Kidney epithelial cell (primary cell): ENCODE measurements around the gene TENT4A. TPM values are rescaled to one million over a fixed set of nuclear protein-coding genes. Genes with fewer than 3 reads are reported as not detected.

Source experiments
- DNase-seq: peaks from one replicate; pipeline ENCODE4 v3.0.0-alpha.2; 2010; ENCODE audit warnings: low read depth
- H3K27me3 ChIP-seq: 2 replicates; pipeline ENCODE4 v1.6.0; 2011; ENCODE audit warnings: low read length; ENCODE audit not compliant: control insufficient read depth, insufficient read depth
- H3K36me3 ChIP-seq: 2 replicates; pipeline ENCODE4 v1.5.1; 2011; ENCODE audit warnings: low read length; ENCODE audit not compliant: control insufficient read depth, insufficient read depth
- H3K4me3 ChIP-seq: 2 replicates; pipeline ENCODE4 v1.5.1; 2011; ENCODE audit warnings: low read depth, mild to moderate bottlenecking, control low read depth, low read length
- total RNA-seq: library from RNA; depleted of rRNA; stranded (reverse); fragments of >200 nt; gene quantifications from 2 replicates; pipeline ENCODE4 v1.2.3, GENCODE V29; 2015
- TF ChIP-seq, protein P1 (sequence below): IDR thresholded peaks from 2 replicates; pipeline ENCODE4 v1.5.1; 2011; ENCODE audit warnings: mild to moderate bottlenecking, moderate library complexity, low read length, control low read depth, inconsistent platforms; ENCODE audit not compliant: insufficient read depth, poor library complexity, severe bottlenecking

TENT4A gene
- total RNA-seq, 1 donor from 2014 or later, result 12.0 TPM

GRCh38 chr5:6707852-6708251 is 5.4 kb upstream of the TENT4A start:
- Histone ChIP-seq H3K36me3 (no peaks in the 10 kb centered on the region), H3K4me3 (no peak overlapping the region), H3K27me3 (no peaks in the 10 kb centered on the region)
- TF ChIP-seq, protein P1, sequence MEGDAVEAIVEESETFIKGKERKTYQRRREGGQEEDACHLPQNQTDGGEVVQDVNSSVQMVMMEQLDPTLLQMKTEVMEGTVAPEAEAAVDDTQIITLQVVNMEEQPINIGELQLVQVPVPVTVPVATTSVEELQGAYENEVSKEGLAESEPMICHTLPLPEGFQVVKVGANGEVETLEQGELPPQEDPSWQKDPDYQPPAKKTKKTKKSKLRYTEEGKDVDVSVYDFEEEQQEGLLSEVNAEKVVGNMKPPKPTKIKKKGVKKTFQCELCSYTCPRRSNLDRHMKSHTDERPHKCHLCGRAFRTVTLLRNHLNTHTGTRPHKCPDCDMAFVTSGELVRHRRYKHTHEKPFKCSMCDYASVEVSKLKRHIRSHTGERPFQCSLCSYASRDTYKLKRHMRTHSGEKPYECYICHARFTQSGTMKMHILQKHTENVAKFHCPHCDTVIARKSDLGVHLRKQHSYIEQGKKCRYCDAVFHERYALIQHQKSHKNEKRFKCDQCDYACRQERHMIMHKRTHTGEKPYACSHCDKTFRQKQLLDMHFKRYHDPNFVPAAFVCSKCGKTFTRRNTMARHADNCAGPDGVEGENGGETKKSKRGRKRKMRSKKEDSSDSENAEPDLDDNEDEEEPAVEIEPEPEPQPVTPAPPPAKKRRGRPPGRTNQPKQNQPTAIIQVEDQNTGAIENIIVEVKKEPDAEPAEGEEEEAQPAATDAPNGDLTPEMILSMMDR, result no peak
- DNase-seq, result no peak

- TF ChIP-seq, protein P1, result no peak
- H3K27me3 ChIP-seq, result no peaks in the 10 kb centered on the region
- no peaks in the 10 kb centered on the region for H3K36me3 ChIP-seq
- H3K4me3 ChIP-seq, result no peak overlapping the region
- DNase-seq, result no peak
These were observed 4.4 kb upstream of the TENT4A start for GRCh38 chr5:6708814-6709213.

DNA sequence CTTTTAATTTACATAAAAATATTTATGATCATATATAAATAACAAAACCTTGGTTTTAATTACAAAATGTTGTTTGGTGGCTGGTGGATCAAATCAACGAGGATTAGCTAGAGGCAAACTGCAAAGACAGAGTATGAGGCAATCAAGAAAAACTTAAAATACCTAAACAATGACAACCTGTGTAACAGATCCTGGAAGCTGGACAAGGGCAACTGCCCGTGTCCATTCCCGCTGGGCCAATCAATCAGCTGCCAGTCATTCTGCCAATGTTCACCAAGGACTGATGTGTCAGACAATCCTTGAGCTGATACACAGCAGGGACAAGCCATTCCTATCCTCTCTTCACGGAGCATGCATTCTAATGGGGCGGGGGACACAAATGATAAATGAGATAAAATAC is 3.2 kb upstream of the TENT4A start:
- Histone ChIP-seq H3K36me3 (no peaks in the 10 kb centered on the region), H3K4me3 (no peak overlapping the region), H3K27me3 (no peaks in the 10 kb centered on the region)
- DNase-seq, result peak; percentile 69
- TF ChIP-seq, protein P1, result no peak

- Histone ChIP-seq H3K27me3 (no peaks in the 10 kb centered on the region), H3K36me3 (no peaks in the 10 kb centered on the region), H3K4me3 (no peak overlapping the region)
- TF ChIP-seq, protein P1, result no peak
- no peak for DNase-seq
These were observed 2.5 kb upstream of the TENT4A start for GRCh38 chr5:6710551-6711318.

- DNase-seq, result no peak
- H3K36me3 ChIP-seq, result no peaks in the 10 kb centered on the region
- peak overlapping the region; percentile 81 for H3K4me3 ChIP-seq
- TF ChIP-seq, protein P1, result no peak
- H3K27me3 ChIP-seq, result no peaks in the 10 kb centered on the region
These were observed 1.7 kb upstream of the TENT4A start for GRCh38 chr5:6711409-6712141.
